Subcutaneous abdominal adipose tissue (tissue), 5 donors: ENCODE data around the gene PPFIBP2.

Experiments
- H3K27ac ChIP-seq: one replicate; pipeline ENCODE4 v1.7.0; 2013; ENCODE audit warnings: low read depth, mild to moderate bottlenecking, inconsistent platforms, low read length, moderate library complexity
- H3K27me3 ChIP-seq, 5 donors: one replicate each; pipeline ENCODE4 v1.7.0; 2013; ENCODE audit warnings: low read length in 5 of 5, inconsistent platforms in 1 of 5; ENCODE audit not compliant: control insufficient read depth in 5 of 5, insufficient read depth in 4 of 5
- H3K36me3 ChIP-seq, 5 donors: one replicate each; pipeline ENCODE4 v1.7.0; 2013; ENCODE audit warnings: low read length in 5 of 5; ENCODE audit not compliant: control insufficient read depth in 5 of 5, insufficient read depth in 5 of 5
- H3K4me1 ChIP-seq, 5 donors: one replicate each; pipeline ENCODE4 v1.7.0; 2013; ENCODE audit warnings: low read length in 5 of 5, mild to moderate bottlenecking in 3 of 5, moderate library complexity in 1 of 5; ENCODE audit not compliant: control insufficient read depth in 5 of 5, insufficient read depth in 5 of 5
- H3K4me3 ChIP-seq, 5 donors: one replicate each; pipeline ENCODE4 v1.7.0; 2013; ENCODE audit warnings: low read length in 5 of 5, low read depth in 1 of 5
- H3K9ac ChIP-seq, 5 donors: one replicate each; pipeline ENCODE4 v1.7.0; 2013; ENCODE audit warnings: low read length in 5 of 5, mild to moderate bottlenecking in 4 of 5, moderate library complexity in 3 of 5
- H3K9me3 ChIP-seq, 5 donors: one replicate each; pipeline ENCODE4 v1.7.0; 2013; ENCODE audit warnings: low read length in 5 of 5; ENCODE audit not compliant: control insufficient read depth in 5 of 5
- donor health status: healthy.
- donor health status: healthy.
- donor health status: healthy.
- donor health status: healthy.
- donor health status: healthy.

The PPFIBP2 gene

DNA sequence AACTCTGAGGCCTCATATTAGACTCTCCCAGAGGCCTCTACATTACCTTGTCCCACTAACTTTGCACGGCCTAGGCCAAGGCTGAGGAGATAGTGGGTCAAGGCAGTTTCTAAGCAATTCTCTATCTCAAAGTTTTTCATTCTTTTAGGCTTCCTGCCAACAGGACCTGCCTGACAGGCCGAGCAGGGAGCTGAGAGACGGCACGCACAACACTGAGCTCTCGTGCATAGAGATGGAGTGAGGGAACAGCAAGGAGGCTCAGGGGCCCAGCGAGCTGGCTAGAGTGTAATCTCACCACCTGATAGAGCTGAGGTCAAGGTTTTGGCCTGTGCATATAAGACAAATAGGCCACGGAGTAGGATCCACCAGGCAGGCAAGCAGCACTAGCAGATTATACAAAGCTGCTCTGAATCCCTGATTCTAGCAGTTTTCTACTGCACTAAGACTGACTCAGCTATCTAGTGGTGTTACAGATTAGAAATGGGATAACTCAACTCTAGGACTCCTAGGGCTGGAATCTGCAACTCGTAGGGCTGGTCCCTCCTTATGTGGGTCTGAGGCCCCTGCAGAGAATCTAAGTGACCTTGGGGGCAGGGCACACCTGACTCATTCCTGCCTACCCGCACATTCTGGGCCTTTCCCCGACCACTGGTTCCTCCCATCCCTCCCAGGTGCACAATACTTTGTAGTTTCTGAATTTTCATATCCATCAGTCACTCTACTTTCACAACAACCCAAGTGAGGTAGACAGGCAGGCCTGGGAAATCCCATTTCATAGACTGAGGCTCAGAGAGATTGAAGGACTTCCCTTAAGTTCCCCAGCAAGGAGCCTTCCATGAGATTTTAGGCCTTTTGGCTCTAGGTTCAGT lies 157.8 kb downstream of the PPFIBP2 start:
- peaks cover 3 to 29% (median 25%) of the 10 kb centered on the region in 5 donors for H3K4me1 ChIP-seq
- H3K9ac ChIP-seq, result no peak overlapping the region
- H3K27me3 ChIP-seq, result peaks cover 0 to 15% (median 4%) of the 10 kb centered on the region in 5 donors
- H3K27ac ChIP-seq, result no peak overlapping the region
- no peak overlapping the region for H3K4me3 ChIP-seq
- H3K9me3 ChIP-seq, result no peaks in the 10 kb centered on the region
- peaks cover 0 to 10% (median 3%) of the 10 kb centered on the region in 5 donors for H3K36me3 ChIP-seq

DNA sequence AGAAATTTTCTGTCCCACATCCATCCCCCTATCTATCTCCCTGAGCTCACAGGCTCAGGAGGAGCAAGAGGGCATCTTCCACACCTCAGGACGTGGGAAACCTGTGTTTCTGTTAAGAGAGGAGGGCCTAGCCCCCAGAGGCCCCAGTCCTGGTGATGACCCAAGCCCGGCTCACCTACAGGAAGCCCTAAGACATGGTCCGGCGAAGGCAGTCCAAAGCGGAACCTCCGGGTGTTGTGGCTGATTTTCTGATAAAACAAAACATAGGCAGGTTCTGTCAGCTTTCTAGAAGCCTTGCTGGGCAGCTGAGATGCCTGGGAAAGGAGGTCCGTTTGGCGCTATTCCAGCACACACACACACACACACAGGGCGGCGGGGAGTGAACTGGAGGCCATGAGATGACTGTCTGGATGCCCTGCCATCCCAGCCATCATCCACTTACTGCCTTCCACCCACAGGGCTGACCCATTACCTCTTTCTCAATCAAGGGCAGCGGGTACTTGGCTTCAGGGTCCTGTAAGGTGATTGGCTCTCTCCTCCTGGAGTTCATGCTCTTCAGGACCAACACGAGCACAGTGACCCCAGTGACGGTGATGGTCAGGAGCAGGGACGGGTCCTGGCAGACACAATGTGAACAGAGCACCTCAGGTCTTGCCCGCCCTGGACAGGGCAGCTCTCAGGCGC lies 158.6 kb downstream of the PPFIBP2 start:
- Histone ChIP-seq H3K4me3 (peak overlapping the region in 3 of 5 donors; percentile 58 to 70 (median 68)), H3K27me3 (peaks cover 0 to 15% (median 4%) of the 10 kb centered on the region in 5 donors), H3K4me1 (peaks cover 3 to 29% (median 25%) of the 10 kb centered on the region in 5 donors), H3K27ac (no peak overlapping the region), H3K9ac (peak overlapping the region in 1 of 5 donors; percentile 27), H3K9me3 (no peaks in the 10 kb centered on the region), H3K36me3 (peaks cover 0 to 4% (median 0%) of the 10 kb centered on the region in 5 donors)

- H3K9me3 ChIP-seq, result no peaks in the 10 kb centered on the region
- H3K9ac ChIP-seq, result peak within 1 kb of the TSS in 3 of 5 donors; percentile 43 to 65 (median 64)
- no peak within 1 kb of the TSS for H3K27ac ChIP-seq
- H3K36me3 ChIP-seq, result no peaks in the 10 kb centered on the region
- H3K4me3 ChIP-seq, result peak within 1 kb of the TSS; percentile 58 to 70 (median 62)
- peaks cover 3 to 27% (median 23%) of the 10 kb centered on the region in 5 donors for H3K4me1 ChIP-seq
- H3K27me3 ChIP-seq, result peaks cover 0 to 15% (median 4%) of the 10 kb centered on the region in 5 donors
These were observed 159.3 kb downstream of the PPFIBP2 start, which contains the start of gene CYB5R2 for GRCh38 chr11:7672960-7673723. Gene CYB5R2, minus strand, starts transcription at chr11:7673500. Its CDS starts 675 bp downstream, at chr11:7672825.

DNA sequence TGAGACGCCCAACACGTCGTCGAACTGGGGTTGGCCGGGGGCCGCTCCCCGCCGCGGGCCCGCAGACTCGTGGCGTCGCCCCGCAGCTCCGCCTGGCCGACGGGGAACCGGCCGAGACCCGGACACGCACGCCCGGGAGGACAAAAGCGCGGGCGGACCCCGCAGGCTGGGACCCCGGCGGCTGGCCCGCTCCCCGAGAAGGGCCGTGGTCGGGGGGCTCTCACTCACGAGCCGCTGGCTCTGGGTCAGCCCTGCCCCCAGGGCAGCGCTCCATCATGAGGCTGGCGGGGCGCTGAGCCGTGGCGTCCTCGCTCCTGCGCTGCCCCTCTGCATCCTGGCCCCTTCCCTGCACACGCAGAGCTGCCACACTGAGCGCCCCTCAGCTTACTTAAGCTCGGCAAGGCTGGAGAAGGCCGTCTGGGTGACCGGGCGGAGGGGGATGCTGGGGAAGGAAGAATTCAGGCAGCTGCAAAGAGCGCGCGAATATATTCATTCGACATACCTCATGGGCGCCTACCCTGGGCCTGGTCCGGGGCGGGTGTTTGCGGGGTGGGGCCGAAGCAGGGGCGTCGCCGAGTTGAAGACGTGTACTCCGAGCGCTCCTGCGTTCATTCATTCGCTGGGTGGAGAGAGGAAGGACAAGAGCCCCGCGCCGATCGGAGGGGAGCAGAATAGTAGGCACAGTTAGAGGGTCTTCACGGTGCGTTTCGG lies 160.1 kb downstream of the PPFIBP2 start:
- no peak overlapping the region for H3K27ac ChIP-seq
- H3K9me3 ChIP-seq, result no peaks in the 10 kb centered on the region
- peak overlapping the region in 3 of 5 donors; percentile 37 to 64 (median 43) for H3K9ac ChIP-seq
- peak overlapping the region in 4 of 5 donors; percentile 58 to 70 (median 64) for H3K4me3 ChIP-seq
- peaks cover 0 to 15% (median 4%) of the 10 kb centered on the region in 5 donors for H3K27me3 ChIP-seq
- H3K36me3 ChIP-seq, result no peaks in the 10 kb centered on the region
- peaks cover 3 to 21% (median 17%) of the 10 kb centered on the region in 5 donors for H3K4me1 ChIP-seq

DNA sequence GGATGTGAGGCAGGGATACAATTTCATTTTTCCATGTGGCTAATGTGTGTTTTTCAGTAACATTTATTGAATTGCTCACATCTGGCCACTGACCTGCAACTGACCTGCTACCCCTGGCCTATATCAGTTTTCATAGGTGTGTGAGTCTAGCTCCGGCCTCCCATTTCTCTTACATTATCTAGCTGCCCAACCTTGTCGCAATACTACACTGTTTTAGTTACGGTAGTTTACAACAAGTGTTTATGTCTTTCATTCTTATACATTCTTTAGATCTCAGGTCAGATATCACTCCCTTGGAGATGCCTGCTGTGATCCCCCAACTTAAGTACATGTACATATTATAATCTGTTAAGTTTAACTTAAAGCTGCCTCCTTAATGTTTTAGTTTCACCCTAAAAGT lies 161.8 kb downstream of the PPFIBP2 start:
- Histone ChIP-seq H3K36me3 (no peaks in the 10 kb centered on the region), H3K4me3 (no peak overlapping the region), H3K27ac (no peak overlapping the region), H3K9ac (no peak overlapping the region), H3K27me3 (peaks cover 0 to 15% (median 4%) of the 10 kb centered on the region in 5 donors), H3K4me1 (peaks cover 3 to 21% (median 17%) of the 10 kb centered on the region in 5 donors), H3K9me3 (no peaks in the 10 kb centered on the region)

DNA sequence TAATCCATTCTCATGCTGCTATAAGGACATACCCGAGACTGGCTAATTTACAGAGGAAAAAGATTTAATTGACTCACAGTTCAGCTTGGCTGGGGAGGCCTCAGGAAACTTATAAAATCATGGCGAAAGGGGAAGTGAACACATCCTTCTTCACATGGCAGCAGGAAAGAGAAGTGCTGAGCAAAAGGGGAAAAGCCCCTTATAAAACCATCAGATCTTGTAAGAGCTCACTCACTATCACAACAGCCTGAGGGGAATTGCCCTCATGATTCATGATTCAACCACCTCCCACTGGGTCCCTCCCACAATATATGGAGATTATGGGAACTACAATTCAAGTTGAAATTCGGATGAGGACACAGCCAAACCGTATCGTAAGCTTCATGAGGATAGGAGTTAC lies 163.3 kb downstream of the PPFIBP2 start:
- Histone ChIP-seq H3K27me3 (peaks cover 0 to 11% (median 5%) of the 10 kb centered on the region in 5 donors), H3K9ac (no peak overlapping the region), H3K9me3 (no peaks in the 10 kb centered on the region), H3K27ac (no peak overlapping the region), H3K4me3 (no peak overlapping the region), H3K4me1 (peaks cover 3 to 21% (median 17%) of the 10 kb centered on the region in 5 donors), H3K36me3 (no peaks in the 10 kb centered on the region)

DNA sequence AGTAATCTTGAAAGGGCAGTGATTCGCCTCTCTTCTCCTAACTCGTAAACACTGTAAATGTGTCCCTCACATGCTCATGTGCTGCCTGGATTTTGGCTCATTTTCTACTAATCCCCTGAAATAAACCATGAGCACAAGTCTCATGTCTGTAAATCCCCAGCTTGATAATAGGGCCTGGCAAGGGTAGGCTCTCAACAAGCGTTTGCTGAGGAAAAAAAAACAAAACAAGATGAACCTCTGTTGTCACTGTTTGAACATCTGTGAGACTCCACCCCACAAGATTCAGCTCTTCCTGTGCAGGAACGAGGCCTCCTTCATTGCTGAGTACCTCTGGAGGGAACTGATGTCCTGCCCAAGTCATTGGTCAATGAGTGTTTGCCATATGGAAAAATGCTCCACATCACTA lies 164.0 kb downstream of the PPFIBP2 start:
- Histone ChIP-seq H3K9me3 (no peaks in the 10 kb centered on the region), H3K4me3 (no peak overlapping the region), H3K4me1 (peaks cover 2 to 16% (median 12%) of the 10 kb centered on the region in 5 donors), H3K27ac (no peak overlapping the region), H3K27me3 (peaks cover 0 to 6% (median 3%) of the 10 kb centered on the region in 5 donors), H3K9ac (no peak overlapping the region), H3K36me3 (no peaks in the 10 kb centered on the region)

GRCh38 chr11:7683571-7683970 lies 169.8 kb downstream of the PPFIBP2 start:
- Histone ChIP-seq H3K27me3 (peaks cover 0 to 3% (median 0%) of the 10 kb centered on the region in 5 donors), H3K4me3 (no peak overlapping the region), H3K27ac (no peak overlapping the region), H3K36me3 (no peaks in the 10 kb centered on the region), H3K4me1 (no peaks in the 10 kb centered on the region), H3K9ac (no peak overlapping the region), H3K9me3 (no peaks in the 10 kb centered on the region)

DNA sequence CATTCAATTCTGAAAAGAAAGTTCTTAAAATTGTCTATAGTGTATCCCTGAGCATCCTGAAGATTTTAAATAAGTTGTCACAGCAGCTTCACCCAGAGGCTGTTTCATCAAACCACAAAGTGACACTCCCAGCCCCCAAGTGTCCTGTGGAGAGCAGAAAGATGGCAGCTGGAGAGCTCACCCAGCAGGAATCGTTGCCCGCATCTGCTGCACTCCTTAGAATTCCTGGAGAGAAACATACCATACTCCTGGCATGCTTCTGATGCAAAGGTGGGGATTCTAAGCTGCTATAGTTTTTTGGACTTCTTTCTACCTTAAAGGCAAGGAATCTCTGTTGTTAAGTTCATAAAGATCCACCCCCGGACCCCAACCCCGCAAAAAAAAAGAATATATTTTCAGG lies 173.0 kb downstream of the PPFIBP2 start:
- no peaks in the 10 kb centered on the region for H3K36me3 ChIP-seq
- no peak overlapping the region for H3K9ac ChIP-seq
- H3K4me1 ChIP-seq, result no peaks in the 10 kb centered on the region
- peaks cover 0 to 5% (median 0%) of the 10 kb centered on the region in 5 donors for H3K27me3 ChIP-seq
- no peak overlapping the region for H3K4me3 ChIP-seq
- H3K9me3 ChIP-seq, result no peaks in the 10 kb centered on the region
- no peak overlapping the region for H3K27ac ChIP-seq
